ENCODE results near the gene HNRNPA0. TPM values are rescaled to one million over a fixed set of nuclear protein-coding genes. Genes with fewer than 3 reads are reported as not detected.

The HNRNPA0 gene
- total and polyA plus RNA-seq, 2 of the 4 experiments (the other 2 are of a cell fraction): 5.2 to 12.2 TPM

DNA sequence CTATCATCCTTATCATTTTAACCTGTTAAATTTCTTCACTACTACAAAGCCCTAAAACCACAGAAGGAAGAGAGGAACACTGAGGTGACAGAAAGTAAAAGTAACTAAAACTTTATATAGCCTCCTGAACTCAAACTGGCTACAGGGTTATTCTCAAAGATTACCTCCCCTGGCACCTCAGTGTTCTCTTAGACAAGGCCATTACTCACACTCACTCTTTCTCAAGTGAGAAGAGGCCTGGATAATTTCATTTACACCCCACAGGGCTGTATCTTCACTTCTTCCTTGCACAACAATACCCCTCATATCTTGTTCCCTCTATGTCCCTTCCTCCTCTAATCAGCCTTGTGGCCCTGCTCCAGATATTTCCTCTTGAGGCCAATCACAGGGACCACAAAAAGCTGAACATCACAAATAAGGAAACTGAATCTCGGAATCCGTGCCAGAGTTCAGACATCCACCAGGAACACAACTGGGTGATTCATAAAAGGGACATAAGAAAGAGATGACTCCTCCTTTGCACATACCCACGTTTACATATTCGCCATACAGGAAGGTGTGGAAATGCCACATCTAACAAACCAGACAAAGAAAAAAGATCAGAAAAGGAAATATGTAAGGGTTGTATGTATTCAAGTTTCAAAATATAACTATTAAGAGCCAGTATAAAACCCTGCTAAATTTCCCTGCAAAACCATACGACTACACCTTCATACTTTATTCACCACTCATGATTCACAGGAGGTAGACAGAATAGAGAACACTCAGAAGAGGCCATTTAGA is 16.6 kb downstream of the HNRNPA0 start:
- H2BK120ac ChIP-seq (ENCODE audit: low read depth, low read length): no peak overlapping the region
- no peaks in the 10 kb centered on the region for H3K36me3 ChIP-seq (ENCODE audit: control insufficient read depth, insufficient read depth, low read length)
- no peak overlapping the region for H3K4ac ChIP-seq (ENCODE audit: low read depth, low read length)
- H3K9ac ChIP-seq (ENCODE audit: low read depth, low read length): no peak overlapping the region
- TF ChIP-seq FOS (IDR thresholded peaks at IDR 0.05; ENCODE audit: low read depth, low read length): peak; percentile 28; the same call in 1 of the 2 replicates
- TF ChIP-seq BHLHE40 (IDR thresholded peaks at IDR 0.05; ENCODE audit: low read depth, low read length): no peak
- TF ChIP-seq CEBPB (IDR thresholded peaks at IDR 0.05; ENCODE audit: low read depth, low read length): 0 out of 2 replicates have a peak, but pooled peaks have one; percentile 0
- peak; percentile 74 for DNase-seq
- in situ Hi-C loops (cut with MboI; ENCODE audit: low sequenced_read_pairs) (loop anchor here (5.0 to 25.0 kb wide), 2 partner anchors 80 to 425 kb away; no protein-coding TSS in a partner anchor), dilution Hi-C loops (cut with HindIII; ENCODE audit: low sequenced_read_pairs, unreplicated experiment) (no loop called here), intact Hi-C loops (cut with micrococcal nuclease) (no loop called here)
- H3K4me1 ChIP-seq (ENCODE audit: control insufficient read depth, insufficient read depth, low read length): no peaks in the 10 kb centered on the region; the same call in none of the 2 replicates
- no peaks in the 10 kb centered on the region; a peak in 1 of 4 replicates for H3K79me1 ChIP-seq (ENCODE audit: low read depth in 1 of 2, low read length in 2 of 2)
- H2AK9ac ChIP-seq (replicated peaks; ENCODE audit: low read depth, low read length, poor library complexity): no peak overlapping the region
- no peaks in the 10 kb centered on the region for H4K20me1 ChIP-seq (ENCODE audit: insufficient read depth, low read length)
- H2BK15ac ChIP-seq (ENCODE audit: low read depth, low read length): no peak overlapping the region
- no peak for ATAC-seq (ENCODE audit: low read depth)
- H3K27me3 ChIP-seq (ENCODE audit: control insufficient read depth, insufficient read depth, low read length): no peaks in the 10 kb centered on the region; the same call in none of the 2 replicates
- H3K27ac ChIP-seq (ENCODE audit: insufficient read depth, low read length): no peak overlapping the region
- H3K9me1 ChIP-seq (ENCODE audit: insufficient read depth, low read length): no peaks in the 10 kb centered on the region; the same call in 1 of the 2 replicates
- no peak overlapping the region for H4K8ac ChIP-seq (ENCODE audit: low read depth in 2 of 2, low read length in 2 of 2)
- H3K14ac ChIP-seq (replicated peaks; ENCODE audit: low read depth, low read length): no peak overlapping the region
- H3K4me2 ChIP-seq (ENCODE audit: low read depth, low read length): no peak overlapping the region
- ChIA-PET CTCF (interaction anchor here (2.5 kb wide), 1 partner anchor 77 kb away, joined by 8 read pairs; no protein-coding TSS in a partner anchor), POLR2A (ENCODE audit: unreplicated experiment) (no interaction called here)
- no peak overlapping the region for H3K4me3 ChIP-seq (ENCODE audit: insufficient read depth, low read depth, low read length)
- H3K56ac ChIP-seq (ENCODE audit: extremely low read depth, insufficient read depth, low read length): no peak overlapping the region
- H2BK20ac ChIP-seq (ENCODE audit: low read depth, low read length): no peak overlapping the region
- no peak overlapping the region for H3K18ac ChIP-seq (ENCODE audit: low read depth, low read length)
- no peak overlapping the region for H3K23ac ChIP-seq (ENCODE audit: low read depth, low read length)
- H2AK5ac ChIP-seq (ENCODE audit: low read depth, low read length): no peak overlapping the region
- no peak overlapping the region for H4K5ac ChIP-seq (ENCODE audit: low read depth, low read length)
- WGBS, 2 experiments (ENCODE audit: extremely low coverage in 2 of 2, insufficient read length in 1 of 2): no CpG with 5 or more reads among the region's 5 CpGs
- no peaks in the 10 kb centered on the region for H3K9me3 ChIP-seq (ENCODE audit: control insufficient read depth, insufficient read depth, low read length)
- no peak overlapping the region for H2AFZ ChIP-seq (replicated peaks; ENCODE audit: low read length, poor library complexity)
- H2BK5ac ChIP-seq (ENCODE audit: low read depth, low read length, poor library complexity, severe bottlenecking): no peak overlapping the region
- BruUV-seq (replicated peaks): no TSS peak
- no peak overlapping the region for H4K91ac ChIP-seq (ENCODE audit: insufficient read depth, low read depth, low read length)

Data from IMR-90 (cell line).